ENCODE measurements around the gene ARHGAP15. TPM values are rescaled to one million over a fixed set of nuclear protein-coding genes. Genes with fewer than 3 reads are reported as not detected.

ARHGAP15 gene
- 10 to 100 TPM in 1 of 4 donors, 1 to 10 TPM in 3; 1.7 to 16.8 (median 3.7) TPM for total RNA-seq

DNA sequence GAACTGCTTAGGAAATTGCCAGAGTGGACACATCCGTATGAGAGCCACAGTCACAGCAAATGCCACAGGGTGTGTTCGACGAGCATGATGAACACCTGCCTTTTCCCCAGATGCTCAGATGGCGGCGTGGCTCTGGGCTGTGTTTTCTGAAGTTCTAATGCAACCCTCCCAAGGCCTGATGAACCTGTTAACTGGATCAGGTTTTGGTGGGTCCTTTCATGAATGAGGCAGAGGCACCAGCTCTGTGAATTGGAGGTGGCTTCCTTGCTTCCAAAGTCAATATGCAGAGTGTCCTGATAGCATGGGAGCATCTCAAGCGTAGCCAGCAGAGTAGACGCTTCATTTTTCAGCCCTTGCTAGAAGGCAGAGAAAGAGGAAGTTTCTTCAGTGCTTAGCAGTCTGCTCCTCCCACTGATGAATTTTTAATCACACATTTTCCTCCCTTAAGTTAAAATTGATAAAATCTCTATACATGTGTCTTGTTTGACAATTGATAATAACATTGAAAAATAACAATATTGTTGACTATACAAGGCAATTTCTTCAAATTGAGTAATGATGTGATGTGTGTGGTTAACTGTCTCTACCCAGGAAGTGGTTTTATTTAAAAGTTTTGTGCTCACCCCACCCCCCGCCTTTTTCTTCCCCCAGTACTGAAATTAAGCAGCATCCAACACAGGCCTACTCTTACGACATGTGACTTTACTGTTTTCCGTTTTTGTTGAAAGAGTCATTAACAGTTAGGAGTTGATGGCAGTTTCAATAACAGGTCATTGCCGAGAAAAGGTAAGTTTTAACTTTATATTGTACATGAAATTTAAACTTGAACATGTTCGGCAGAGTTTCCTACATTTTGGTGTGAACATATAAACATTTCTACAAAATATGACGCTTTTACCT, at the start of gene ARHGAP15:
TSS of gene ARHGAP15 (plus strand) at position 739 of the 900 bp plus-strand sequence.
- no peaks in the 10 kb centered on the region for H3K4me1 ChIP-seq
- TF ChIP-seq, protein P1, sequence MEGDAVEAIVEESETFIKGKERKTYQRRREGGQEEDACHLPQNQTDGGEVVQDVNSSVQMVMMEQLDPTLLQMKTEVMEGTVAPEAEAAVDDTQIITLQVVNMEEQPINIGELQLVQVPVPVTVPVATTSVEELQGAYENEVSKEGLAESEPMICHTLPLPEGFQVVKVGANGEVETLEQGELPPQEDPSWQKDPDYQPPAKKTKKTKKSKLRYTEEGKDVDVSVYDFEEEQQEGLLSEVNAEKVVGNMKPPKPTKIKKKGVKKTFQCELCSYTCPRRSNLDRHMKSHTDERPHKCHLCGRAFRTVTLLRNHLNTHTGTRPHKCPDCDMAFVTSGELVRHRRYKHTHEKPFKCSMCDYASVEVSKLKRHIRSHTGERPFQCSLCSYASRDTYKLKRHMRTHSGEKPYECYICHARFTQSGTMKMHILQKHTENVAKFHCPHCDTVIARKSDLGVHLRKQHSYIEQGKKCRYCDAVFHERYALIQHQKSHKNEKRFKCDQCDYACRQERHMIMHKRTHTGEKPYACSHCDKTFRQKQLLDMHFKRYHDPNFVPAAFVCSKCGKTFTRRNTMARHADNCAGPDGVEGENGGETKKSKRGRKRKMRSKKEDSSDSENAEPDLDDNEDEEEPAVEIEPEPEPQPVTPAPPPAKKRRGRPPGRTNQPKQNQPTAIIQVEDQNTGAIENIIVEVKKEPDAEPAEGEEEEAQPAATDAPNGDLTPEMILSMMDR (IDR thresholded peaks at IDR 0.05) = no peak
- peak in 1 of 4 donors; percentile 37 for TF ChIP-seq POLR2A (IDR thresholded peaks at IDR 0.05)
- 55 to 69% methylated on average over 13 of the region's 13 CpGs for whole genome bisulfite sequencing, 2 donors
- peak within 1 kb of the TSS in 2 of 4 donors; percentile 4 to 34 for H3K4me3 ChIP-seq
- intact Hi-C loops (cut with DNase I) = no loop called here
- peak within 1 kb of the TSS; percentile 28 to 69 (median 58) for H3K27ac ChIP-seq
- H3K9me3 ChIP-seq = no peaks in the 10 kb centered on the region
- DNase-seq = peak; percentile 8
- H3K36me3 ChIP-seq = no peaks in the 10 kb centered on the region
- H3K27me3 ChIP-seq = no peaks in the 10 kb centered on the region

DNA sequence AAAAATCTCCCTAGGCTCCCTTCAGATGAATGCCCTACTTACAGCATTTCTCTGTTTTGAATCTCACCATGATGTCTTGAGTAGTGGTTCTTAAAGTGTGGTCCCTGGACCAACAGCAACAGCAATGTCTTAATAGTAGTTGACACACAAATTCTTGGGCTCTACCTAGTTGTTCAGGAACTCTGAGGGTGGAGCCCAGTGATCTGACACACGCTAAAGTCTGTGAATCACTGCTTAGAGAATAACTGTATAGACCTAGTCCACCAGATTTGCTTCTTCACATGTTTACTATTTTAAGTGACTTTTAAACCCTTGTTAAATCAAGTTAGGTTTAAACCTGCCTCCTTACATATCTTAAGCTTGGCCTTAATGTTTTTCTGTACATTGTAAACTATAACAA, 47.6 kb upstream of the ARHGAP15 start:
- DNase-seq = no peak
- intact Hi-C loops (cut with DNase I) = no loop called here
- TF ChIP-seq POLR2A (IDR thresholded peaks at IDR 0.05) = no peak
- TF ChIP-seq, protein P1 (IDR thresholded peaks at IDR 0.05) = no peak
- Histone ChIP-seq H3K27ac (no peak overlapping the region), H3K9me3 (no peaks in the 10 kb centered on the region), H3K4me1 (no peaks in the 10 kb centered on the region), H3K27me3 (no peaks in the 10 kb centered on the region), H3K4me3 (no peak overlapping the region), H3K36me3 (no peaks in the 10 kb centered on the region)
- WGBS, 2 donors = 67 to 85% methylated on average over 1 of the region's 1 CpG

DNA sequence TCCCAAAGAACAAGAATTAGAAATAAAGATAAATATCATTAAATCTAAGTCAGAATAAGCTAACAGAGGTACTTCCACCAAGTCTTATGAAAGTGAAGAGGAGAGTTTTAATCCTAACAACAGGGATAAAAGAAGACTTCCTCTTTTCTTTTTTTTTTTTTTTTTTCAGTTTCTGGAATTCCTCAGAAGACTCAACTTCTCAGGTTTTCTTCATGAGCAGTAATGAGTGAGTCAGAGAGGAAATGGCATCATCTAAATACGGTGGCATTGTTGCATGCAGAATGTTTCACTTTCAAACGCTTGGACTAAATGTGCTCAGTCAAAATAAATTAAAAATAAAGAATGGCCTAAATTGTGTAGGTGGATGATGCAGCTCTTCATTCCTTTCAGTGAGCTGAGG, 45.6 kb upstream of the ARHGAP15 start:
- Histone ChIP-seq H3K4me3 (no peak overlapping the region), H3K4me1 (no peaks in the 10 kb centered on the region), H3K27ac (no peak overlapping the region), H3K36me3 (no peaks in the 10 kb centered on the region), H3K27me3 (no peaks in the 10 kb centered on the region), H3K9me3 (no peaks in the 10 kb centered on the region)
- intact Hi-C loops (cut with DNase I) = no loop called here
- 11 to 12% methylated on average over 2 of the region's 2 CpGs for WGBS, 2 donors
- TF ChIP-seq POLR2A (IDR thresholded peaks at IDR 0.05) = no peak
- TF ChIP-seq, protein P1 (IDR thresholded peaks at IDR 0.05) = no peak
- DNase-seq = no peak

DNA sequence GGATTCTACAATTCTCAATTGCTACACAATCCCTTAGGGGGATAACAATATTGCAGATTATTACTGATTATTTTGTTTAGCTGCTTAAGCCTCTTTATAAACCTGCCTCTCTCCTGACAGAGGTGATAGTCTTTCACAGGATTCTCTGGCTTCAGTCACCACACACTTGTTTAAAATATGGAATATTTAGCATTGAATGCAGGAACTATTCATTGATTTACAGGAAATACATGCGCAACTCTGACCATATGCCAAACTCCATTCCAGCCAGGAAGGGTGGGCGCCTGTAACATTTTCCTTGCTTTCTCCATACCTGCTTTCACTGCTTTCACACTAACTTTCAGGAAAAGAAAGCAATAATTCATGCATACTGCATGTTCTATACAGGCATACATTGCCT, 44.8 kb upstream of the ARHGAP15 start:
- no peaks in the 10 kb centered on the region for H3K36me3 ChIP-seq
- intact Hi-C loops (cut with DNase I) = no loop called here
- WGBS, 2 donors = 61 to 85% methylated on average over 2 of the region's 2 CpGs
- no peaks in the 10 kb centered on the region for H3K9me3 ChIP-seq
- TF ChIP-seq, protein P1 (IDR thresholded peaks at IDR 0.05) = no peak
- no peak for TF ChIP-seq POLR2A (IDR thresholded peaks at IDR 0.05)
- no peaks in the 10 kb centered on the region for H3K27me3 ChIP-seq
- H3K4me1 ChIP-seq = no peaks in the 10 kb centered on the region
- H3K4me3 ChIP-seq = no peak overlapping the region
- DNase-seq = no peak
- no peak overlapping the region for H3K27ac ChIP-seq

DNA sequence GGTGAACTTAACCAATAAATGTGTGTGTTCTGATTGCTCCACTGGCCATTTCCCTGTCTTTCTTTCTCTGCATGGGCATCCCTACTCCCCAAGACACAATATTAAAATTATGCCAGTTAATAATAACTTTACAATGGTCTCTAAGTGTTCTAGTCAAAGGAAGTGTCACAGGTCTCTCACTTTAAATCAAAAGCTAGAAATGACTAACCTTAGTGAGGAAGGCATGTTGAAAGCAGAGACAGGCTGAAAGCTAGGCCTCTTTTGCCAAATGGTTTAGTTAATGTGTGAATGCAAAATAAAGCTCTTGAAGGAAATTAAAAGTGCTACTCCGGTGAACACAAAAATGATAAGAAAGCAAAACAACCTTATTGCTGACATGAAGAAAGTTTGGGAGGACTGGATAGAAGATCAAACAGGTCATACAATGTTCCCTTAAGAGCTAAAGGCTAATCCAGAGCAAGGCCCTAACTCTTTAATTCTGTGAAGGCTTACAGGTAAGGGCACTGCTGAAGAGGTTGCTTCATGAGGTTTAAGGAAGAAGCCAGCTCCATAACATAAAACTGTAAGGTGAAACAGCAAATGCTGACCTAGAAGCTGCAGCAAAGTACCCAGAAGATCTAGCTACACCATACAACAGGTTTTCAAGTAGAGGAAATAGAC, 44.0 kb upstream of the ARHGAP15 start:
- Histone ChIP-seq H3K27me3 (no peaks in the 10 kb centered on the region), H3K27ac (no peak overlapping the region), H3K4me3 (no peak overlapping the region), H3K4me1 (no peaks in the 10 kb centered on the region), H3K9me3 (no peaks in the 10 kb centered on the region), H3K36me3 (no peaks in the 10 kb centered on the region)
- DNase-seq = no peak
- TF ChIP-seq, protein P1 (IDR thresholded peaks at IDR 0.05) = no peak
- TF ChIP-seq POLR2A (IDR thresholded peaks at IDR 0.05) = no peak
- intact Hi-C loops (cut with DNase I) = no loop called here
- 53 to 69% methylated on average over 1 of the region's 1 CpG for WGBS, 2 donors

Data from esophagus squamous epithelium (tissue), 5 donors.